D721Med (cell line): Measurements from ENCODE around the gene SETMAR.

Source experiments
- DNase-seq: peaks from one replicate; pipeline ENCODE4 v3.0.0; 2011; ENCODE audit warnings: low spot score; ENCODE audit not compliant: insufficient read length
- FAIRE-seq: peaks from 2 replicates; lab custom pipeline; 2011; peaks lifted over from hg19 to GRCh38; lab: Jason Lieb, UNC
- TF ChIP-seq, protein P1 (sequence below): IDR thresholded peaks from 2 replicates; pipeline ENCODE4 v1.5.1; 2012; ENCODE audit warnings: mild to moderate bottlenecking, control low read depth; ENCODE audit not compliant: insufficient read depth; ENCODE audit errors: missing control alignments

Gene SETMAR

DNA sequence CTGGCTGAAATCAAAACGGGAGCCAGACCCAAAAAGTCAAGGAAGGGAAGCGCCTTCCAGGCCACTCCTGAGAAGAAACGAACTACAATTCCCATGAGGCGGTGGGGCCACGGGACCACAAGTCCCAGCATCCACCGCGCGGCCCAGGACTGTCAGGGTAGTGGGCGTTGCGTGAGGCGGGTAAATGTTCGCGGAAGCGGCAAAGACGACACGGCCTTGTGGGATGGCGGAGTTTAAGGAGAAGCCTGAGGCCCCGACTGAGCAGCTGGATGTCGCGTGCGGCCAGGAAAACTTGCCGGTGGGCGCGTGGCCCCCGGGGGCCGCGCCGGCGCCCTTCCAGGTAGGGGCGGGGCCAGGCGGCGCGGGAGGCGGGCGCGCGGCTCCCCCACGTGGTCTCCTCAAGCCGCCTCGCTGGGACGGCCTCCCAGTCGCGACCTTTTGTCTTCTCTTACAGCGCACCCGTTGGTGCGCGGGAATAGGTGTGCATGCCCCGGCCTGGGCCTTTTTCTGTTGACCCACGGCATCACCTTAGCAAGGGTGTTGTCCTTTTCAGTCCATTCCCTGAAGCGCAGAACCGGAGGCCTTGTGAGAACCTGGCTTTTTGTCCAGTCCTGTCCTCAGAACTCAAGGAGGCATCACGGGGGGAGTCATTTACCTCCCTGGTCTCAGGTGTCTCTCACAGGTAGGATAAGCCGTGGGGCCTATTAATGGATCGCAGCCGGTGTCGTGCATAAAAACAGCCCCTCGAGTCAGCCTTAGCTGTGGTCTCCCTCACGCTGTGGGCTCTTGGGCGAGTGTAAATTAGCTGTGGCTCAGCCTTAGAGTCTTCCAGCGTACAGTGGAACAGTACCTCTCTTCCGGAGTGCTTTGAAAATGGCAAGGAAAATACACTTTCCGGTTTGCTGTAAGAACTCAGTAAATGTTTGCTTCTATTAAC lies at the start of gene SETMAR:
SETMAR (plus strand) TSS at position 183 of the 937 bp plus-strand sequence; CDS start at position 185, 2 bp downstream.
- DNase-seq (peak; percentile 61), FAIRE-seq (no peak)
- TF ChIP-seq, protein P1, sequence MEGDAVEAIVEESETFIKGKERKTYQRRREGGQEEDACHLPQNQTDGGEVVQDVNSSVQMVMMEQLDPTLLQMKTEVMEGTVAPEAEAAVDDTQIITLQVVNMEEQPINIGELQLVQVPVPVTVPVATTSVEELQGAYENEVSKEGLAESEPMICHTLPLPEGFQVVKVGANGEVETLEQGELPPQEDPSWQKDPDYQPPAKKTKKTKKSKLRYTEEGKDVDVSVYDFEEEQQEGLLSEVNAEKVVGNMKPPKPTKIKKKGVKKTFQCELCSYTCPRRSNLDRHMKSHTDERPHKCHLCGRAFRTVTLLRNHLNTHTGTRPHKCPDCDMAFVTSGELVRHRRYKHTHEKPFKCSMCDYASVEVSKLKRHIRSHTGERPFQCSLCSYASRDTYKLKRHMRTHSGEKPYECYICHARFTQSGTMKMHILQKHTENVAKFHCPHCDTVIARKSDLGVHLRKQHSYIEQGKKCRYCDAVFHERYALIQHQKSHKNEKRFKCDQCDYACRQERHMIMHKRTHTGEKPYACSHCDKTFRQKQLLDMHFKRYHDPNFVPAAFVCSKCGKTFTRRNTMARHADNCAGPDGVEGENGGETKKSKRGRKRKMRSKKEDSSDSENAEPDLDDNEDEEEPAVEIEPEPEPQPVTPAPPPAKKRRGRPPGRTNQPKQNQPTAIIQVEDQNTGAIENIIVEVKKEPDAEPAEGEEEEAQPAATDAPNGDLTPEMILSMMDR, result no peak

DNA sequence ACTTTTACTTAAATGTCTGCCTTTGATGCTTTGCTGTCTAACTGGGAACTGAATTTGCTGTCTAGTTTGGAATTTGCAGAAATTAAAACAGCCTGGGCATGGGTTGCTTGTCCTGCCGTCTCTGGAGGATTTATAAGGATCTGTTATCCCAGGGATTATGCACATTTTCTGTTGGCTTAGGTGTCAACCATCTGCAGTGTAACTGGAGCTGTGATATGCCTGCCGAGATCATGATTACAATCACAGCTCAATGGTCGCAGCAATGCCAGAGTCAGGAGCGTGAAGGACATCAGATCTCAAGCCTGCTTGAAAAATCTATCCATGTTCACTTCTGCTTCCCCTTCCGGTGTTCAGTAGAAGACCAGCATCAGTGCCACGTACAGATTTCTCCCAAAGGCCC lies 41.8 kb upstream of the SETMAR start:
- TF ChIP-seq, protein P1, result no peak
- DNase-seq (no peak), FAIRE-seq (peak; percentile 93)

DNA sequence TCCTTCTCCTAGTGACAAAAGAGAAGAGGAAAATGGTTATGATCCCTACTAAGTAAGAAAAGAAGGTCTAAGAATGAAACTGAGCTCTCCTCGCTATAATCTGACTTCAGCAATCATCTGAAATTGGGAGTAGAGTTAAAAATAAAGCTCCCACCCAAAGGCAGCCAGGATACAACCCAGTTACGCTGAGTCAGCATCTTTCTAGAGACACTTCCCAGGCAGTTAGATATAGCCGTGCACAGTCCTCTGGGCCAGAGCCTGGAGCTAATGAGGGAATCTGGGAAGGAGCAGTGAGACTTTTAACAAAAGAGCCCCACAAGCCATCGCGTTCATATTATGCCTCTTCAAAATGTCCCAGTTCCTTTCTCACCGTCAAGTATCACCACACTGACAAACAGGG lies 39.1 kb upstream of the SETMAR start:
- TF ChIP-seq, protein P1, result no peak
- FAIRE-seq (no peak), DNase-seq (no peak)

DNA sequence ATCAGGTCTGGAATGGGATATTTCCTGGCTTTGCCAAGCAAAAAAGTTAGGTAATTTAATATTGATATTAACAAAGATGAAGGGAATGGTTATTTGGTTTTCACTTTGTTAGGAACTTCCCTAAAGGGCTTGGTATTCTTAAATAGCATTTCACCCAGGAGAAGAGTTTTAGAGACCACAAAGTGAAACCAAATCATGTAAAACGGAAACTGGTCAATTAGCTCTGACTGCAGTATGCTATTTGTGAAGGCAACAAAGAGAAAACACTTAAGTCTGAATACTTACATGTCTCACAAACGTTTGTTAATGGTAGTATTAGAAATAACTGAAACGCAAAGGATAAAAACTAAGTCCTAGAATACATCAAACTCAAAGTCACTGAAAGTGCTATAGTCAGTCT lies 32.4 kb upstream of the SETMAR start:
- FAIRE-seq (no peak), DNase-seq (no peak)
- TF ChIP-seq, protein P1, result no peak

DNA sequence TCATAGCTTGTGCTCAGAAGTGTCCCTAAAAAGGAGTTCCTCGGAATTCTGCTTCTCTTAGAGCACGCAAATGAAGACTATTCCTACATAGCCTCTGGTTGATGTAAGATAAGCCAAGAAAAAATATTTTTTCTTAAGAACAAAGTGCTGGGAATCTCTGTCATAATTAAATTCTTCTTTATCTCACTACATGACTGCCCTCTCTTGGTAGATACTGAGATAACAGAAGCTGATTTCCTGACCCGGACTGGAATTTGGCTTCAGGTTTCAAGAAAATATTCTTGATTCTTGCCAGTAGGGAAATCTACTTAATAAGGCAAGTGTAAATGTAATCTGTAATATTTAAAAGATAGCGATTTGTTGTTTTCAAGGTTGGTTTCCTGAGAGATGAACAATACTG lies 31.3 kb upstream of the SETMAR start:
- FAIRE-seq (peak; percentile 68), DNase-seq (no peak)
- TF ChIP-seq, protein P1, result peak; percentile 80

DNA sequence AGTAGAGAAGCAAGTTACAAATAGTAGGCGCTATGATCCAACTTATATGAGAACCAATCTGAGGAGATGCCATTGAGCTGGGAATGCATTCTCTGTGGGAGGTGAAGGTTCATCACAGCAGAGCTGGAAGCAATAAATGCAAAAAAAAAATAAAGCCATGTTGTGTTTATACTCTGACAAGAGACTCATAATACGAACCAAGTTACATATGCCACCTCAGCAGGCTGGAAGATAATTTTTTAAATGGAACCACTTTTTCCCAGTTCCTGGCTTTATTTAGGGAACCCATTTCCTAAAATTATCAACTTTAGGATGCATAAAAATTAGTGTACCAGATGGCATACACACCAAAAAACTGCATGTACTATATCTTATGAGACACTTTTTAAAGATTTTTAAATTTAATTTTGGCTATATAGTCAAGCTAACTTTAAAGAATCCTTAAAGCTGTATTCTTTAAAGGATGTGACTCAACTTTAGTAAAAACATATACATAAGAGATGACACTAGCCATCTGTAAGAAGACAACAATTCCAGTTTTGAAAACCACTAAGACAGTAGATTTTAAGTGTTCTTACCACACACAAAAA lies 23.6 kb upstream of the SETMAR start:
- TF ChIP-seq, protein P1, result no peak
- FAIRE-seq (no peak), DNase-seq (no peak)
